GM21367 (cell line): ENCODE data around the gene DDX50.
A peak's percentile ranks its signal among the peaks of the same experiment; 100 is the strongest.
"Not testable (repeated sequence)": the region's sequence is repeated elsewhere in the genome, so short reads cannot be mapped to it uniquely, and the experiment has no call there.

Experiments
- ATAC-seq: cut with Tn5 transposase; IDR thresholded peaks from one replicate; pipeline ENCODE4 v1.9.1; 2021; ENCODE audit not compliant: unreplicated experiment

Gene DDX50

DNA sequence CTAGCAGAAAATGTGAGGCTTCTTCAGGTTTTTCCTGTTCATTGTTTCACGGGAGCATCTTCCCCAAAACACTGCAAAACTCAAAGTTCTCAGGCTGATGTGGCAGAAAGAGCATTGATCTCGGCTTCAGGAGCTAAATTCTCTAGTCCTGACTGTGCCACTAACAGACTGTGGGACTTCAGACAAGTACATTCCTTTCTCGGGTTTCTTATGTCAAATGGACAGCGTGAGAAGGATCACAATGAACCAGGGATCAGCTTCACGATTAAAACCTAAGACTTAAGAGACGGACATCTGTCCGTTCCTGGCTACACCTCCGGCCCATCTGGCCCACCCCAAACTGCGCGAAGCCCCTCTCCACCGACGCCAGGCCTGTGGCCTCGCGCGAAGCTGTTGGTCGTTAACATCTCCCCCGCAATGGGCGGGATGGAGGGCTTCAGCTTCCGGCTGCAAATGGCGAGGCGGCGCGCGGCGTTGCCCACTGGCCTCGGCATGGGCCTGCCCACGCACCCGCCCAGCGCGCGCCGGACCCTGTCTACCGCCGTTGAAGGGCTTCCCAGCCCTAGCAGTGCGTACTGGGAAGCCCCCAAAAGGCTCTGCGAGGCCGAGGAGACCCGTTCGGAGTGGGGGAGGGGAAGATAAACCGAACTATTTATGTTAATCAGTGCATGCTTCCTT lies 549 bp upstream of the DDX50 start:
- ATAC-seq = no peak

DNA sequence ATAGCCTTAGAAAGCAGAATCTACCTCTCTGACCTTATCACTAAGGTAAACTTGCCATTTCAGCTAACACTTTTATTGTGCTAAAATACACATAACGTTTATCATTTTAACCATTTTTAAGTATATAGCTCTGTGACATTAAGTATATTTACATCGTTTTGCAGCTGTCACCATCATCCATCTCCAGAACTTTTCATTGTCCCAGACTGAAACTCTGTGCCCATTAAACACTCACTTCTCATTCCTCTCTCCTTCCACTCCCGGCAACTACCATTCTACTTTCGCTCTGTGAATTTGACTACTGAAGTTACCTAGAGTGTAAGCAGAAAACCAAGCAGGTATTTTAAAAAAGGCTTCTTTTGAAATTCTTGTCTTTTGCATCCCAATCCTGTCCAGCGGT lies 1.3 kb downstream of the DDX50 start:
- ATAC-seq = no peak

DNA sequence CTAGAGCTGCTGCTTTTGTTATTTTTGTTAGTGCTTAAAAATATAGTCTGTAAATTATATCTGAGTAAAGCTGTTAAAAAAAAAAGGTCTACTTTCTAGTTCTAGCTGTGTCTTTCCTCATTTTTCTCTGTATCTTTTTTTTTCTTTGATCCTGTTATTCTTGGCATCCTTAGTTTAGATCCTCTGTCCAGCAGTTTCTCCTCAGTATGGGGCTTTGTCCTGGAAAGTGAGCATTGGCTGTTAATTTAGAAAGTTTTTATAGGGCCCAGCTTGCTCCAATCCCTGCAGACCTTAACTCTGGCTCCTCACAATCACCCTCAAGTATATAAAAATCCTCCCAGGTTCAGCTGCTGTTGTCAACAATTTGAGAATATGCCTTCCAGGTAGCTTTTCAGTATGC lies 23.5 kb downstream of the DDX50 start:
- ATAC-seq = no peak

DNA sequence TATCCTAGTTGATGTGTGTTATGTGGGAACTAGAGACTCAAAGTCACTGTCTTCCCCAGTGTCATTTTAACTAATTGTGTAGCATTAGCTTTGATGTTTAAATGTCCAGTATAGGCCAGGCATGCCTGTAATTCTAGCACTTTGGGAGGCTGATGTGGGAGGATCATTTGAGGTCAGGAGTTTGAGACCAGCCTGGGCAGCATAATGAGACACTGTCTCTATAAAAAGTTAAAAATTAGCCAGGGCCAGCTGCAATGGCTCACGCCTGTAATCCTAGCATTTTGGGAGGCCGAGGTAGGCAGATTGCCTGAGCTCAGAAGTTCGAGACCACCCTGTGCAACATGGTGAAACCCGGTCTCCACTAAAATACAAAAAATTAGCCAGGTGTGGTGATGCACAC lies 24.4 kb downstream of the DDX50 start:
- ATAC-seq = no peak

DNA sequence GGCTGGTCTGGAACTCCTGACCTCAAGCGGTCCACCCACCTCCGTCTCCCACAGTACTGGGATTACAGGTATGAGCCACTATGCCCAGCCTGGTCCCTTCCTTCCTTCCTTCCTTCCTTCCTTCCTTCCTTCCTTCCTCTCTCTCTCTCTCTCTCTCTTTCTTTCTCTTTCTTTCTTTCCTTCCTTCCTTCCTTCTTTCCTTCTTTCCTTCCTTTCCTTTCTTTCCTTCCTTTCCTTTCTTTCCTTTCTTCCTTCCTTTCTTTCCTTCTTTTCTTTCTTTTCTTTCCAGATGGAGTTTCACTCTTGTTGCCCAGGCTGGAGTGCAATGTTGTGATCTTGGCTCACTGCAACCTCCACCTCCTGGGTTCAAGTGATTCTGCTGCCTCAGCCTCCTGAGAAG lies 28.0 kb downstream of the DDX50 start:
- ATAC-seq = not testable (repeated sequence)

DNA sequence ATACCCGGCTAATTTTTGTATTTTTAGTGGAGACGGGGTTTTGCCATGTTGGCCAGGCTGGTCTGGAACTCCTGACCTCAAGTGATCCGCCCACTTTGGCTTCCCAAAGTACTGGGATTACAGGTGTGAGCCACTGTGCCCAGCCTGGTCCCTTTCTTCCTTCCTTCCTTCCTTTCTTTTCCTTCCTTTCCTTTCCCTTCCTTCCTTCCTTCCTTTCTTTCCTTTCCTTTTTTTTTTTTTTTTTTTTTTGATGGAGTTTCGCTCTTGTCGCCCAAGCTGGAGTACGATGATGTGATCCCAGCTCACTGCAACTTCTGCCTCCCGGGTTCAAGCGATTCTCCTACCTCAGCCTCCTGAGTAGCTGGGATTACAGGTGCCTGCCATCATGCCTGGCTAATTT lies 28.8 kb downstream of the DDX50 start:
- ATAC-seq = not testable (repeated sequence)

DNA sequence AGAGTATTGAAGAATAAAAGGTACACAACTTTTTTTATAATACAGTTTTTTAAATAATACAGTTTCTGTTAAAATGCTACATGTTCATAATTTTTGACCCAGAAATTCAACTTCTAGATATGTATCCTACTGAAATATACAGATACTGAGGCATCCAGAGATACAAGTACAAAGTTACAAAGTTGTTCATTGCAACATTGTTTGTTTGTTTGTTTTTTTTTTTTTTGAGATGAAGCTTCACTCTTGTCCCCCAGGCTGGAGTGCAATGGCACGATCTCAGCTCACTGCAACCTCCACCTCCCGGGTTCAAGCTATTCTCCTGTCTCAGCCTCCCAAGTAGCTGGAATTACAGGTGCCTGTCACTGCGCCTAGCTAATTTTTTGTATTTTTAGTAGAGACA lies 31.7 kb downstream of the DDX50 start:
- ATAC-seq = not testable (repeated sequence)

DNA sequence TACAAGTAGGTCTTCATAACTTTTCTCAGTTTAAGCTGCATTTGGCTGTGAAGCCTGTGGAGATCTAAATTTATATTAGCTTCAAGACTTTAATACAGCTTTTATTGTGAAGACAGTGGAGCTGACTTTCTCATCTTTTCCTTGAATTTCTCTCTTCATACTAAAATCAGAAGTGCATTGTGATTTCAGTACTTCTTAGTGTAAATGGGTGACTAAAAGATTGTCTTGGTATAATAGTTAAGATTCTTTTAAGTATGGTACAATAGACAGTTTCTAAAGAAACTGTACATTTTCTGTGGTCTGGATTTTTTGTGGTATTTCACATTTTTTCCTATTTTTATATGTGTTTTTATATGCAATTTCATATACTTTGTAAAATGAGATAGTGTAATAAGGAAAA lies 33.9 kb downstream of the DDX50 start:
- no peak for ATAC-seq

DNA sequence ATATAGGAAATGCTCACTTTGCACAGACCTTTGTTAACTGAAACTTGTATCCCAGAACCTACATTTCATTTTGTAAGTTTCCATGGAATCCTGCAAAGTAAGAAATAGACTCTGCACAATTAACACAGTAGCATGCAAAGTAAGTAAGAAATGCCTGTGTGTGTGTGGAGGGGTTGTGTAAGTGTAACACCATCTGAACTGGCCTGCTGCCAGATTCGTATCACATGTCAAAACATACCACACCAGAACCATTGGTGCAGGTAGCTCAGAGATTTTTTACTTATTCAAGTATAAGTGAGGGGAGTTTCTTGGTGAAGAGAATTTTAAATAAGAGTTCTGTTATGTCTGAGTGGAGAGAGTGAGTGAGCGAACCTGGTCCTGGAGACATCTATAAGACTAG lies 37.0 kb downstream of the DDX50 start:
- no peak for ATAC-seq

DNA sequence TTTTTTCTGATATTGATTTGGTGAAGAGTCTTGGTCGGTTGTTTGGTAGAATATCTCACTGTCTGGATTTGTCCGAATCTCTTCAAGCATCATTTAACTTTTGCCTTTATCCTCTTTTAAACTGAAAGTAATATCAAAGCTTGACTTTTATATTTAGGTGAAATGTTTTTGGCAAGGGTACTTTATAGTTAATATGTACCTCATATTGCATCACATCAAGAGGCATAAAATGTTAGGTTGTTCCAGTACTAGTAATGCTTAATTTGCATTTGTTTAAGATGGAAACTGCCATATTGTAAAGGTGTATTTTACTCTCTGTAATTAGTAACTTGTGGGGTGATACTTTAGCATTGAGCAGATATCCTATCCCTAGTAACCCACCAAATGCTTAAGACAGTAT lies 37.8 kb downstream of the DDX50 start:
- no peak for ATAC-seq

DNA sequence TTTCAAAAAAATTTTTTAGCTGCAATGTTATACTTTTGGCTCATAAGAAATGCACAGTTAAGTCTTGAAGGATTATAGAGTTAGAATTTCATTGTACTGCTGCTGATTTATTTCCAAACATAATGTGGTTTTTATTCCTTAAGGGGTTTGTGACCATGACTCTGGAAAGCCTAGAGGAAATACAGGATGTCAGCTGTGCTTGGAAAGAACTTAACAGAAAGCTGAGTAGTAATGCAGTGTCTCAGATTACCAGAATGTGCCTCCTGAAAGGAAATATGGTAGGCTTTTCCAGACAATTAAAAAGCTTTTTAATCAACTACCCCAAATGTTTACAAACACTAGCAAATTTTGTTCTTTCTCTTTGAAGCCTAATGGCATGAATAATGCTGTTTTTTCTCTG lies 39.8 kb downstream of the DDX50 start:
- not testable (repeated sequence) for ATAC-seq

DNA sequence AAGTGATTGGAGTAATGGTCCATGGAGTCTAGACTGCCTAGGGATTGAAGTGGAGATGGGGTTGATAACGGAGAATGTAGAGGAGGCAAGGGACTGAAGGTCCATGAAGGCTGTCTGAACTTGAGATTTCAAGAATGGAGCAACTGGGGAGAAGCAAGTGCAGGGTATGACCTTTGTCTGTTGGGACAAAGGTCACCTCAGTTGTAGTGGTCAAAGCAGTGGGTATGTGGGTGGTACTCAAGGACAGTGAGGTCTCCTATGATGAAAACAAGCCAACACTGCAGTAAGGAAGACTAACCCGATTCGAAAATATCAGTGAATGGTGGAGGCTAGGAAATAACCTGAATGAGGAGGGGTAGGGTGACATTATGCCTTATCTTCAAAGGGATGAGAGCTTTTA lies 49.5 kb downstream of the DDX50 start:
- no peak for ATAC-seq

DNA sequence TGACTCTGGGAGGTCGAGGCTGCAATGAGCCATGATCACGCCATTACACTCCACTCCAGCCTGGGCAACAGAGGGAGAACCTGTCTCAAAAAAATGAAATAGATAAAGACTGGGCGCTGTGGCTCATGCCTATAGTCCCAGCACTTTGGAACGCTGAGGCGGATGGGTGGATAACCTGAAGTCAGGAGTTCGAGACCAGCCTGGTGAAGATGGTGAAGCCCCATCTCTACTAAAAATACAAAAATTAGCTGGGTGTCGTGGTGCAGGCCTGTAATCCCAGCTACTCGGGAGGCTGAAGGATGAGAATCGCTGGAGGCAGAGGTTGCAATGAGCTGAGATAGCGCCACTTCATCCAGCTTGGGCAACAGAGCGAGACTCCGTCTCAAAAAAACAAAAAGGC lies 53.8 kb downstream of the DDX50 start:
- no peak for ATAC-seq

DNA sequence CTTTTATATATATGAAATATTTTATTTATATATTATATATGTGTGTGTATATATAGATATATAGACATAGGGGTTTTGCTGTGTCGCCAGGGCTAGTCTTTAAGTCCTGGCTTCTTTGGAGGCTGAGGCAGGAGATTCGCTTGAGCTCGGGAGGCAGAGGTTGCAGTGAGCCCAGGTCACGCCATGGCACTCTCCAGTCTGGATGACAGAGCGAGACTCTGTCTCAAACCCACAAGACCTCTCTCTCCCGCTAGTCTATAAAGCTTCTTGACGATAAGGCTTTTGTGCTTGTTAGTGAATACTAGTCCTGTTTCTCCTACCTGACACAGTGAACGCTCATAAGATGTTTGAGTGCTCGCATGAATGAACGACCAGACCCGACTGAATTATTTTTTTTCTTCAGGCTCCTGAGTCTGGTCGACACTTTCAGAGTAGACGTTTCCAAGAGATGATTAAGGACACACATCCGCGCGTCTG lies 54.3 kb downstream of the DDX50 start:
- no peak for ATAC-seq

DNA sequence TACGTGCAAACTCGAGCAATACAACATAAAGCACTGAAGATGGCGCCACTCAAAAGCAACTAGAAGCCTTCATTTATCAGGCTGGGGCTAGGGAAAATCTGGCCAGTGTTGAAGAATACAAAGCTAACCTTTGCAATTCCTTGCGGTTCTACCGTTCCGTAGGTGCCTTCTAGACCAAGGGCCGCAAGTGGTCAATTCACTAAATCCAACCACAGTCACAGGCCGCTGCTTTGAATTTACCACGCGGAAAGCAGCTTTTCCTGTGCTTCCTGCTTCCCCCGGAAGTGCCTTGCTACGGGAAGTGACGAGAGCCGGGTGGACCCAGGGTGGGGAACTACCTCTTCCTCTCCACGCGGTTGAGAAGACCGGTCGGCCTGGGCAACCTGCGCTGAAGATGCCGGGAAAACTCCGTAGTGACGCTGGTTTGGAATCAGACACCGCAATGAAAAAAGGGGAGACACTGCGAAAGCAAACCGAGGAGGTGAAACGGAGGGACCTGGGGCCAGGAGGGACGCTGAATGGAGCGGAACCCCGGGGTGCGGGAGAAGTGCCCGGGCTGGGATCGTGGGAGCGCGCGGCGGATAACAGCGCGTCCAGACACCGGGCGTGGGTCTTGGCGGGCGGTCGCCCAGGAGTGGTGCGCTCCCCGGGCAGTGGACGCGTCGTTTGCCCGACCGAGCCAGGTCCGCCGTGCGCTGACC lies 54.9 kb downstream of the DDX50 start, which contains the start of gene DDX21:
DDX21 (plus strand) TSS at position 339 of the 701 bp plus-strand sequence; CDS start at position 395, 56 bp downstream.
- peak; percentile 81 for ATAC-seq

DNA sequence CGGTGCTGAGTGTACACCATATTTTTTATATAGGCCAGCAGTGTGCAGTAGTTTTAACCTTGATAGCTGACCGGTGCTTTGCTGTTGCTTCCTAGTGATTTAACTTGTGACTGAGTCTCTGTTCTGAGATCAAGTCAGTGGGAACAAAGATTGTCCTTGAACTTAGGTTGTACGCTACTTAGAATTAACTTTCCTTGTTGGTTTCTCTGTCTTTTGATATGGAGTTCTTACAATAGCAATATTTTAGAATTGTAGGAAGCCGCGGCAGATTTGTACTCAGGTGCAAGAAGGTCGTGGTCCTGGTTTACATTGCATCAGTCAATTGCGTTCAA lies 56.1 kb downstream of the DDX50 start:
- no peak for ATAC-seq

DNA sequence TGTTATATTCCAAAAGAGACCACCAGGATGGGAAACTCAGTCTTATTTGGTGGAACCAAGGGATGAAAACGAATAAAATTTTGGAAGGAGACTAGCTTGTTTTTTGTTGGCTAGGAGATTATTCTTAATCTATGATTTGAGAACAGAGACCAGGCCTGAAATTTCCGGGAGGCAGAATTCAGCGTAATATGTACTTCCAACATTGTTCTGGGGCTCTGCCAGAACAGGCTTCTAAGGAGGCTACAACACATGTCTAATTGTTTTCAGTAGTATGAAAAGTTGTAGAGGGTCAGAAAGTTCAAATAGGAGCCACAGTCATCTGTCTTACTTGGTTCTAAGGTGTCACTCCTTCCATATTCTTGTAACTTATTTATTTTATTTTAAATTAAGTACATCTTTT lies 56.5 kb downstream of the DDX50 start:
- ATAC-seq = no peak

DNA sequence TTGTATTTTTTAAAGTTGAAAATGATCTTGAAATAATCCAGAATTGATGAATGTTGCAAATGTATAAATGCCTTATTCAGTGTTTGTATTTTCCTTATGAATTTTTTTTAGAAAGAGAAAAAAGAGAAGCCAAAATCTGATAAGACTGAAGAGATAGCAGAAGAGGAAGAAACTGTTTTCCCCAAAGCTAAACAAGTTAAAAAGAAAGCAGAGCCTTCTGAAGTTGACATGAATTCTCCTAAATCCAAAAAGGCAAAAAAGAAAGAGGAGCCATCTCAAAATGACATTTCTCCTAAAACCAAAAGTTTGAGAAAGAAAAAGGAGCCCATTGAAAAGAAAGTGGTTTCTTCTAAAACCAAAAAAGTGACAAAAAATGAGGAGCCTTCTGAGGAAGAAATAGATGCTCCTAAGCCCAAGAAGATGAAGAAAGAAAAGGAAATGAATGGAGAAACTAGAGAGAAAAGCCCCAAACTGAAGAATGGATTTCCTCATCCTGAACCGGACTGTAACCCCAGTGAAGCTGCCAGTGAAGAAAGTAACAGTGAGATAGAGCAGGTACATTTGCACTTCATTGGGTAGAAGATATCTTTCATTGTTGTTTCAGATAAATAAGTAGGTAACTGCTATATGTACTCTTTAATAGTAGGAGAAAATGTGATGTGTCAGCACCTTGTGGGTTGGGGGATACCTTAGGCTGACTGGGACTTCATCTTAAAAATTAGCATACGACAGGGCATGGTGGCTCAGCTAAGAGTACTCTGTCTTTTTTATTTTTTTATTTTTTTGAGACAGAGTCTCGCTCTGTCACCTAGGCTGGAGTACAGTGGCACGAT lies 58.8 kb downstream of the DDX50 start:
- no peak for ATAC-seq

DNA sequence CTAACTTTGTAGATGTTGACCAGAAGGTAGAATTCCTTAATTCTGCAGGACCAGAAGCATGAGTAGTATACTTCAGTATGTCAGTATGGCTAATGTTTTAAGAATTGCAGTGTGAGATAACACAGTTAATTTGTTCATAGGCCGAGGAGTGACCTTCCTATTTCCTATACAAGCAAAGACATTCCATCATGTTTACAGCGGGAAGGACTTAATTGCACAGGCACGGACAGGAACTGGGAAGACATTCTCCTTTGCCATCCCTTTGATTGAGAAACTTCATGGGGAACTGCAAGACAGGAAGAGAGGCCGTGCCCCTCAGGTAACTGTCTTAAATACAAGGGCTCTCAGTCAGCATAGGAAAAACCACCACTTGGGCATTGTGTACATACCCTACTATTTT lies 62.0 kb downstream of the DDX50 start:
- no peak for ATAC-seq

DNA sequence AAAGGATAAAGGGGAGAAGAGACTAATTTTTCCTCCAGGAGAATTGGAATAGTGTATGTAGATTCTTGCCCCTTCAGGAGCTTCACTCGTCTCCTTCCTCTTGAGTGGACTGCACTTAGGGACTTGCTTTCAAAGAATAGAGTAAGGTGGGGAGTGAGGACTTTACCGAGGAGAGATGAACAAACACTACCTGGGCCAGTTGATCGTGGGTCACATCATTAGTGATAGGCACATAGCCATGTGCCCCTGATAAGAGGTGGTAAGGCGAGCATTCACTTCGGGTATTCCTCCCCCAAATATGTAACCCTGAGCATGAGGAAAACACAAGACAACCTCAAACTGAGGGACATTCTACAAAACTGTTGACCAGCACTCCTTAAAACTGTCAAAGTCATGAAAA lies 72.9 kb downstream of the DDX50 start:
- ATAC-seq = no peak

DNA sequence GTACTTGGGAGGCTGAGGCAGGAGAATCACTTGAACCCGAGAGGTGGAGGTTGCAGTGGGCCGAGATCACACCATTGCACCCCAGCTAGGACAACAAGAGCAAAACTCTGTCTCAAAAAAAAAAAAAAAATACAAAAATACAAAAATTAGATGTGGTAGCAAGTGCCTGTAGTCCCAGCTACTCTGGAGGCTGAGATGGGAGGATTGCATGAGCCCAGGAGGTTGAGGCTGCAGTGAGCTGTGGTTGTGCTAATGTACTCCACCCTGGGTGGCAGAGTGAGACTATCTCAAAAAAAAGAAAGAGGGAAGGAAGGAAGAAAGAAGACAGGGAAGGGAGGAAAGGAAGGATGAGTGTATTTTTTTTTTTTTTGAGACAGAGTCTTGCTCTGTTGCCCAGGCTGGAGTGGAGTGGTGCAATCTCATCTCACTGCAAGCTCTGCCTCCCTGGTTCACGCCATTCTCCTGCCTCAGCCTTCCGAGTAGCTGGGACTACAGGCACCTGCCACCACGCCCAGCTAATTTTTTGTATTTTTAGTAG lies 74.9 kb downstream of the DDX50 start:
- ATAC-seq = not testable (repeated sequence)

DNA sequence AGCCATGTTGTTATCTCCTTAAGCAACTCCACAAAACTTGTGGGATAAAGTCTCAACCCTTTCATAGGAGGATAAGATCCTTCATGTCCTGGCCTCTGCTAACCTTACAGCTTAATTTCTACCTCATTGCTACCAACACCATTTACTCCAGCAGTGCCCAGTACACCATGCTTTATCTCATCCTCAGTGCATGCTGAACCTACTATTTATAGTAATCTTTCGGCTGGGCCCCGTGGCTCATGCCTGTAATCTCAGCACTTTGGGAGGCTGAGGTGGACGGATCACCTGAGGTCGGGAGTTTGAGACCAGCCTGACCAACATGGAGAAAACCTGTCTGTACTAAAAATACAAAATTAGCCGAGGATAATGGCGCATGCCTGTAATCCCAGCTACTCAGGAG lies 78.6 kb downstream of the DDX50 start:
- not testable (repeated sequence) for ATAC-seq
